Measurements from ENCODE around the gene RTL1.

The RTL1 gene

GRCh38 chr14:100850841-100851585 is 52.5 kb downstream of the RTL1 start:
- DNase-seq (ENCODE audit: insufficient read length, low spot score) (peak; percentile 83), FAIRE-seq (peak; percentile 80)
- TF ChIP-seq POLR2A (IDR thresholded peaks at IDR 0.05; ENCODE audit: low read depth, low read length) = no peak

- peak; percentile 23 for FAIRE-seq
- peak; percentile 35 for DNase-seq (ENCODE audit: insufficient read length, low spot score)
- no peak for TF ChIP-seq POLR2A (IDR thresholded peaks at IDR 0.05; ENCODE audit: low read depth, low read length)
Measured at GRCh38 chr14:100849115-100849781, 54.3 kb downstream of the RTL1 start.

GRCh38 chr14:100846309-100846859 is 57.1 kb downstream of the RTL1 start:
- DNase-seq (ENCODE audit: insufficient read length, low spot score) (no peak), FAIRE-seq (no peak)
- TF ChIP-seq POLR2A (IDR thresholded peaks at IDR 0.05; ENCODE audit: low read depth, low read length) = no peak

GRCh38 chr14:100845341-100845740 is 58.2 kb downstream of the RTL1 start:
- no peak for DNase-seq (ENCODE audit: insufficient read length, low spot score)
- no peak for TF ChIP-seq POLR2A (IDR thresholded peaks at IDR 0.05; ENCODE audit: low read depth, low read length)
- FAIRE-seq = no peak

- DNase-seq (ENCODE audit: insufficient read length, low spot score) = no peak
- no peak for FAIRE-seq
- TF ChIP-seq POLR2A (IDR thresholded peaks at IDR 0.05; ENCODE audit: low read depth, low read length) = no peak
Measured at GRCh38 chr14:100844846-100845245, 58.7 kb downstream of the RTL1 start.

- TF ChIP-seq POLR2A (IDR thresholded peaks at IDR 0.05; ENCODE audit: low read depth, low read length) = no peak
- DNase-seq (ENCODE audit: insufficient read length, low spot score) (no peak), FAIRE-seq (no peak)
Measured at GRCh38 chr14:100844421-100844820, 59.1 kb downstream of the RTL1 start.

GRCh38 chr14:100844082-100844408 is 59.5 kb downstream of the RTL1 start:
- no peak for TF ChIP-seq POLR2A (IDR thresholded peaks at IDR 0.05; ENCODE audit: low read depth, low read length)
- no peak for FAIRE-seq
- DNase-seq (ENCODE audit: insufficient read length, low spot score) = no peak

GRCh38 chr14:100842799-100843198 is 60.7 kb downstream of the RTL1 start:
- DNase-seq (ENCODE audit: insufficient read length, low spot score) (peak; percentile 26), FAIRE-seq (no peak)
- TF ChIP-seq POLR2A (IDR thresholded peaks at IDR 0.05; ENCODE audit: low read depth, low read length) = no peak

GRCh38 chr14:100841761-100842403 is 61.6 kb downstream of the RTL1 start:
- DNase-seq (ENCODE audit: insufficient read length, low spot score) (no peak), FAIRE-seq (no peak)
- TF ChIP-seq POLR2A (IDR thresholded peaks at IDR 0.05; ENCODE audit: low read depth, low read length) = no peak

GRCh38 chr14:100841066-100841760 is 62.3 kb downstream of the RTL1 start:
- no peak for FAIRE-seq
- TF ChIP-seq POLR2A (IDR thresholded peaks at IDR 0.05; ENCODE audit: low read depth, low read length) = no peak

GRCh38 chr14:100840286-100841065 is 63.0 kb downstream of the RTL1 start:
- FAIRE-seq (no peak), DNase-seq (ENCODE audit: insufficient read length, low spot score) (no peak)
- TF ChIP-seq POLR2A (IDR thresholded peaks at IDR 0.05; ENCODE audit: low read depth, low read length) = no peak

More at GRCh38 chr14:100841066-100841760, 62.3 kb downstream of the RTL1 start:
- DNase-seq (ENCODE audit: insufficient read length, low spot score) = no peak

- FAIRE-seq = no peak
- no peak for DNase-seq (ENCODE audit: insufficient read length, low spot score)
- TF ChIP-seq POLR2A (IDR thresholded peaks at IDR 0.05; ENCODE audit: low read depth, low read length) = no peak
Measured at GRCh38 chr14:100839681-100840111, 63.8 kb downstream of the RTL1 start.

GRCh38 chr14:100839315-100839585 is 64.3 kb downstream of the RTL1 start:
- no peak for FAIRE-seq
- TF ChIP-seq POLR2A (IDR thresholded peaks at IDR 0.05; ENCODE audit: low read depth, low read length) = no peak
- no peak for DNase-seq (ENCODE audit: insufficient read length, low spot score)

All from H54 (cell line).